ENCODE results near the gene TCF7L1. TPM values are rescaled to one million over a fixed set of nuclear protein-coding genes. Genes with fewer than 3 reads are reported as not detected.

The TCF7L1 gene
- total and polyA plus RNA-seq, 2 of the 13 experiments (the other 11 are each of a cell fraction or from before 2014, with no cell fraction given) = 0.04 to 0.15 TPM

- BruUV-seq (replicated peaks) = no TSS peak
- H3K36me3 ChIP-seq (replicated peaks in 1 of 2; ENCODE audit: control insufficient read depth in 1 of 2, insufficient read depth in 2 of 2, low read length in 2 of 2) = no peaks in the 10 kb centered on the region
- H3K4me3 ChIP-seq (replicated peaks in 1 of 3; ENCODE audit: insufficient read depth in 1 of 3, low read depth in 2 of 3, low read length in 3 of 3) = no peak overlapping the region
- in situ Hi-C loops (cut with HindIII; ENCODE audit: extremely low pct_ligation_motif_present, low pct_unique_long_range_greater_than_20kb) = no loop called here
- no peak overlapping the region for H3K4me2 ChIP-seq (ENCODE audit: low read depth, low read length)
- no peak overlapping the region for H2AFZ ChIP-seq (ENCODE audit: low read length)
- H3K79me2 ChIP-seq (ENCODE audit: insufficient read depth, low read length) = no peaks in the 10 kb centered on the region
- no peak for ATAC-seq
- H4K20me1 ChIP-seq (ENCODE audit: insufficient read depth, low read length) = no peaks in the 10 kb centered on the region
- no peak for FAIRE-seq
- CTCF ChIA-PET (ENCODE audit: low intra/inter-chr PET ratio, low total read pairs) = no interaction called here
- 37% methylated on average over 11 of the region's 11 CpGs for WGBS (ENCODE audit: low lambda C conversion rate)
- no peaks in the 10 kb centered on the region for H3K9me3 ChIP-seq (ENCODE audit: low read length)
- H3K27me3 ChIP-seq (ENCODE audit: control insufficient read depth in 1 of 2, insufficient read depth in 2 of 2, low read length in 2 of 2) = peaks cover under 1 to 53% of the 10 kb centered on the region in 2 experiments; a peak in 4 of 5 replicates
- no peak overlapping the region for H3K27ac ChIP-seq (ENCODE audit: extremely low read length, insufficient read depth, low read length)
- no peak for DNase-seq (ENCODE audit: low spot score)
- intact Hi-C loops (cut with micrococcal nuclease; ENCODE audit: unreplicated experiment) = no loop called here
- no peak for TF ChIP-seq YY1 (IDR thresholded peaks at IDR 0.05; ENCODE audit: insufficient read depth, insufficient replicate concordance, low read depth, low read length)
- no peak for TF ChIP-seq MED13 (CRISPR knock-in tag; IDR thresholded peaks at IDR 0.05)
- no peak for TF ChIP-seq CBX5 (CRISPR knock-in tag; IDR thresholded peaks at IDR 0.05; ENCODE audit: borderline replicate concordance)
- TF ChIP-seq ZNF207 (IDR thresholded peaks at IDR 0.05; ENCODE audit: borderline replicate concordance) = no peak
- TF ChIP-seq TEF (CRISPR knock-in tag; IDR thresholded peaks at IDR 0.05) = no peak
- no peak for TF ChIP-seq EZH2 (conservative IDR thresholded peaks at IDR 0.05; ENCODE audit: low read depth, low read length)
- TF ChIP-seq ZMYM2 (CRISPR knock-in tag; IDR thresholded peaks at IDR 0.05) = no peak
- TF ChIP-seq IRX3 (CRISPR knock-in tag; IDR thresholded peaks at IDR 0.05; ENCODE audit: borderline replicate concordance, low read depth) = no peak
- no peak for TF ChIP-seq CHCHD3 (CRISPR knock-in tag; IDR thresholded peaks at IDR 0.05)
- no peak for TF ChIP-seq GABPA (IDR thresholded peaks at IDR 0.05; ENCODE audit: low read depth, low read length)
- no peak for TF ChIP-seq GABPA (CRISPR knock-in tag; IDR thresholded peaks at IDR 0.05; ENCODE audit: low read depth)
- no peak for TF ChIP-seq ZNF770 (CRISPR knock-in tag; IDR thresholded peaks at IDR 0.05)
- TF ChIP-seq NFRKB (IDR thresholded peaks at IDR 0.05) = no peak
- TF ChIP-seq HMGXB4 (CRISPR knock-in tag; IDR thresholded peaks at IDR 0.05; ENCODE audit: borderline replicate concordance in 1 of 2, low read depth in 1 of 2) = no peak
- no peak for TF ChIP-seq ZNF143 (CRISPR knock-in tag; IDR thresholded peaks at IDR 0.05)
- POLR2A ChIA-PET = no interaction called here
- H3K9ac ChIP-seq (ENCODE audit: insufficient read depth, low read depth, low read length) = no peak overlapping the region
- H3K4me1 ChIP-seq (ENCODE audit: insufficient read depth, low read length) = peaks cover 27% of the 10 kb centered on the region
These were observed 121.5 kb downstream of the TCF7L1 start for GRCh38 chr2:85254540-85255300.

Data from HepG2 (cell line).